AG04449 (cell line): ENCODE results near the gene PARPBP.
"Not testable (repeated sequence)": the region's sequence is repeated elsewhere in the genome, so short reads cannot be mapped to it uniquely, and the experiment has no call there.

Source experiments
- CTCF ChIA-PET: fragments of 350-600 bp; formaldehyde crosslinking; extraction: SDS; loops from one replicate; lab custom pipeline; 2021; ENCODE audit warnings: antibody characterized with exemption; lab: Yijun Ruan, JAX
- POLR2A ChIA-PET: fragments of 400-600, 350-600 bp; formaldehyde crosslinking; extraction: SDS; loops from one replicate; lab custom pipeline; 2020; ENCODE audit warnings: antibody characterized with exemption, inconsistent platforms; lab: Yijun Ruan, JAX
- DNase-seq: peaks from one replicate; pipeline ENCODE4 v3.0.0-alpha.2; 2010; ENCODE audit warnings: low read depth, low spot score
- H3K4me3 ChIP-seq: 2 replicates; pipeline ENCODE4 v1.5.1; 2011; ENCODE audit warnings: low read depth, mild to moderate bottlenecking, control low read depth, low read length
- TF ChIP-seq, protein P1 (sequence below): IDR thresholded peaks from one replicate; pipeline ENCODE4 v1.5.1; 2011; ENCODE audit warnings: mild to moderate bottlenecking, moderate library complexity, low read length, control low read depth, inconsistent platforms; ENCODE audit not compliant: insufficient read depth; ENCODE audit errors: missing control alignments

PARPBP gene

GRCh38 chr12:102118874-102119273, 1.1 kb upstream of the PARPBP start:
- H3K4me3 ChIP-seq, result peak overlapping the region; percentile 83
- ChIA-PET CTCF (interaction anchor here (1.0 kb wide), 1 partner anchor 179 kb away, joined by 4 read pairs; no protein-coding TSS in a partner anchor), POLR2A (no interaction called here)
- DNase-seq, result no peak
- TF ChIP-seq, protein P1, sequence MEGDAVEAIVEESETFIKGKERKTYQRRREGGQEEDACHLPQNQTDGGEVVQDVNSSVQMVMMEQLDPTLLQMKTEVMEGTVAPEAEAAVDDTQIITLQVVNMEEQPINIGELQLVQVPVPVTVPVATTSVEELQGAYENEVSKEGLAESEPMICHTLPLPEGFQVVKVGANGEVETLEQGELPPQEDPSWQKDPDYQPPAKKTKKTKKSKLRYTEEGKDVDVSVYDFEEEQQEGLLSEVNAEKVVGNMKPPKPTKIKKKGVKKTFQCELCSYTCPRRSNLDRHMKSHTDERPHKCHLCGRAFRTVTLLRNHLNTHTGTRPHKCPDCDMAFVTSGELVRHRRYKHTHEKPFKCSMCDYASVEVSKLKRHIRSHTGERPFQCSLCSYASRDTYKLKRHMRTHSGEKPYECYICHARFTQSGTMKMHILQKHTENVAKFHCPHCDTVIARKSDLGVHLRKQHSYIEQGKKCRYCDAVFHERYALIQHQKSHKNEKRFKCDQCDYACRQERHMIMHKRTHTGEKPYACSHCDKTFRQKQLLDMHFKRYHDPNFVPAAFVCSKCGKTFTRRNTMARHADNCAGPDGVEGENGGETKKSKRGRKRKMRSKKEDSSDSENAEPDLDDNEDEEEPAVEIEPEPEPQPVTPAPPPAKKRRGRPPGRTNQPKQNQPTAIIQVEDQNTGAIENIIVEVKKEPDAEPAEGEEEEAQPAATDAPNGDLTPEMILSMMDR, result no peak

GRCh38 chr12:102120564-102120873, 536 bp downstream of the PARPBP start:
- TF ChIP-seq, protein P1, result no peak
- CTCF ChIA-PET, result no interaction called here
- H3K4me3 ChIP-seq, result peak overlapping the region; percentile 83
- DNase-seq, result no peak
- POLR2A ChIA-PET, result interaction anchor here (1.0 kb wide), 1 partner anchor 14 kb away, joined by 3 read pairs; no protein-coding TSS in a partner anchor

DNA sequence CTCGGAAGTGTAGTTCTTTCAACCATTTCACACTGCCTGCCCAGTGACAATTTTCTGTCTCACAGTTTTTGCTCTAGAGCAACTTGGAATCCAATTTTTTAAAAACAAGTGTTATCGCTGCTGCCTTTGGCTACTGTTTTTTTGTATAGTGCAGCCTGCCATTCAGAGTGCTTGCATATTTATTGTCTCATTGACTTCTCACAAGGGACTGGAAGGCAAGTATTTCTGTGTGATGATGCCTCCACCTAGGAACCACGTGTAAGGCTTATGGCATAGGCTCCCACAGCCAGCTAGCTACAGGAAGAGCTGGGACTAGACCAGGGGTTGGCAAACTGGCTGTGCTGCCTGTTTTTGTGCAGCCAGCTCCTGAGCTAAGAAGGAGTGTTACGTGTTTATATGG, 903 bp downstream of the PARPBP start:
- DNase-seq, result no peak
- ChIA-PET CTCF (interaction anchor here (0.8 kb wide), 1 partner anchor 26 kb away, joined by 3 read pairs; no protein-coding TSS in a partner anchor), POLR2A (interaction anchor here (1.0 kb wide), 1 partner anchor 13 kb away, joined by 3 read pairs; no protein-coding TSS in a partner anchor)
- H3K4me3 ChIP-seq, result peak overlapping the region; percentile 83
- TF ChIP-seq, protein P1, result no peak

GRCh38 chr12:102121328-102121727, 1.3 kb downstream of the PARPBP start:
- CTCF ChIA-PET, result interaction anchor here (0.8 to 1.1 kb wide), 2 partner anchors 26 to 183 kb away, joined by 3 read pairs; no protein-coding TSS in a partner anchor
- POLR2A ChIA-PET, DNase-seq: not testable (repeated sequence)
- H3K4me3 ChIP-seq, result peak overlapping the region; percentile 83

GRCh38 chr12:102130720-102131119, 10.7 kb downstream of the PARPBP start:
- POLR2A ChIA-PET, DNase-seq, CTCF ChIA-PET, H3K4me3 ChIP-seq: not testable (repeated sequence)

- DNase-seq, POLR2A ChIA-PET, H3K4me3 ChIP-seq, CTCF ChIA-PET: not testable (repeated sequence)
These were observed 11.5 kb downstream of the PARPBP start for GRCh38 chr12:102131442-102131841.

GRCh38 chr12:102137619-102138018, 17.6 kb downstream of the PARPBP start:
- H3K4me3 ChIP-seq, CTCF ChIA-PET, DNase-seq, POLR2A ChIA-PET: not testable (repeated sequence)

DNA sequence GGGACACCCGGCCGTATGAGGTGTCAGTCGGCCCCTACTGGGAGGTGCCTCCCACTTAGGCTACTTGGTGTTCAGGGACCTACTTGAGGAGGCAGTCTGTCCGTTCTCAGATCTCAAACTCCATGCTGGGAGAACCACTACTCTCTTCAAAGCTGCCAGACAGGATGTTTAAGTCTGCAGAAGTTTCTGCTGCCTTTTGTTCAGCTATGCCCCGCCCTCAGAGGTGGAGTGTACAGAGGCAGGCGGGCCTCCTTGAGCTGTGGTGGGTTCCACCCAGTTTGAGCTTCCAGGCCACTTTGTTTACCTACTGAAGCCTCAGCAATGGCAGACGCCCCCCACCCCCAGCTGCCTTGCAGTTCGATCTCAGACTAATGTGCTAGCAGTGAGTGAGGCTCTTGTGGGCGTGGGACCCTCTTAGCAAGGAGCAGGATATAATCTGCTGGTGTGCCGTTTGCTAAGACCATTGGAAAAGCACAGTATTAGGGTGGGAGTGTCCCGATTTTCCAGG, 22.9 kb downstream of the PARPBP start:
- H3K4me3 ChIP-seq, POLR2A ChIA-PET, CTCF ChIA-PET, DNase-seq: not testable (repeated sequence)

GRCh38 chr12:102144221-102144620, 24.2 kb downstream of the PARPBP start:
- ChIA-PET CTCF (no interaction called here), POLR2A (no interaction called here)
- no peak for DNase-seq
- no peak overlapping the region for H3K4me3 ChIP-seq
- TF ChIP-seq, protein P1, result no peak

DNA sequence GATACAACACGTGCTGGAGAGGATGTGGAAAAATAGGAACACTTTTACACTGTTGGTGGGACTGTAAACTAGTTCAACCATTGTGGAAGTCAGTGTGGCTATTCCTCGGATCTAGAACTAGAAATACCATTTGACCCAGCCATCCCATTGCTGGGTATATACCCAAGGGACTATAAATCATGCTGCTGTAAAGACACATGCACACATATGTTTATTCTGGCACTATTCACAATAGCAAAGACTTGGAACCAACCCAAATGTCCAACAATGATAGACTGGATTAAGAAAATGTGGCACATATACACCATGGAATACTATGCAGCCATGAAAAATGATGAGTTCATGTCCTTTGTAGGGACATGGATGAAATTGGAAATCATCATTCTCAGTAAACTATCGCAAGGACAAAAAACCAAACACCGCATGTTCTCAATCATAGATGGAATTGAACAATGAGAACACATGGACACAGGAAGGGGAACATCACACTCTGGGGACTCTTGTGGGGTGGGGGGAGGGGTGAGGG, 27.1 kb downstream of the PARPBP start:
- CTCF ChIA-PET, result not testable (repeated sequence)

DNA sequence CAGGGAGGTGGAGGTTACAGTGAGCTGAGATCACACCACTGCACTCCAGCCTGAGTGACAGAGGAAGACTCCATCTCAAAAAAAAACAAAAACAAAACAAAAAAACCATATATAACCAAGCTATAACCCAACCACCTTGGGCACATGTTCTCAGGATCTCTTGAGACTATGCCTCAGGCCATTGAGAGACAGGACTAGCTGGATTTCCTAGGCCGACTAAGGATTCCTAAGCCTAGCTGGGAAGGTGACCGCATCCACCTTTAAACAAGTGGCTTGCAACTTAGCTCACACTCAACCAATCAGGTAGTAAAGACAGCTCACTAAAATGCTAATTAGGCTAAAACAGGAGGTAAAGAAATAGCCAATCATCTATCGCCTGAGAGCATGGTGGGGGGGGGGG, 35.2 kb downstream of the PARPBP start:
- CTCF ChIA-PET, POLR2A ChIA-PET: not testable (repeated sequence)

More for the DNA sequence above, 27.1 kb downstream of the PARPBP start:
- H3K4me3 ChIP-seq, DNase-seq, POLR2A ChIA-PET: not testable (repeated sequence)

More for the DNA sequence above, 35.2 kb downstream of the PARPBP start:
- not testable (repeated sequence) for DNase-seq, H3K4me3 ChIP-seq
